Duodenal mucosa (tissue), 2 donors: Measurements from ENCODE around the gene ZNF687.
A peak's percentile ranks its signal among the peaks of the same experiment; 100 is the strongest.

Source experiments
- H3K27ac ChIP-seq: one replicate; pipeline ENCODE4 v1.7.0; 2013; ENCODE audit warnings: low read depth, low read length
- H3K27me3 ChIP-seq, 2 donors: one replicate each; pipeline ENCODE4 v1.7.0; 2013; ENCODE audit warnings: low read length in 2 of 2, control low read depth in 1 of 2; ENCODE audit not compliant: insufficient read depth in 2 of 2, control insufficient read depth in 1 of 2
- H3K36me3 ChIP-seq, 2 donors: one replicate each; pipeline ENCODE4 v1.7.0; 2013; ENCODE audit warnings: low read length in 2 of 2, control low read depth in 1 of 2; ENCODE audit not compliant: insufficient read depth in 2 of 2, control insufficient read depth in 1 of 2
- H3K4me1 ChIP-seq, 2 donors: one replicate each; pipeline ENCODE4 v1.7.0; 2013; ENCODE audit warnings: low read length in 2 of 2, control low read depth in 1 of 2; ENCODE audit not compliant: insufficient read depth in 2 of 2, control insufficient read depth in 1 of 2
- H3K4me3 ChIP-seq, 2 donors: one replicate each; pipeline ENCODE4 v1.7.0; 2013; ENCODE audit warnings: low read length in 2 of 2, low read depth in 1 of 2
- H3K9ac ChIP-seq, 2 donors: one replicate each; pipeline ENCODE4 v1.7.0; 2013; ENCODE audit warnings: low read length in 2 of 2, low read depth in 1 of 2
- H3K9me3 ChIP-seq, 2 donors: one replicate each; pipeline ENCODE4 v1.7.0; 2013; ENCODE audit warnings: low read length in 2 of 2, control low read depth in 1 of 2; ENCODE audit not compliant: control insufficient read depth in 1 of 2

Gene ZNF687

GRCh38 chr1:151289080-151289935 is 7.2 kb downstream of the ZNF687 start:
- Histone ChIP-seq H3K4me3 (no peak overlapping the region), H3K9ac (no peak overlapping the region), H3K9me3 (no peaks in the 10 kb centered on the region), H3K4me1 (peaks cover under 1 to 2% of the 10 kb centered on the region in 2 donors), H3K27ac (no peak overlapping the region), H3K36me3 (peaks cover 63 to 92% of the 10 kb centered on the region in 2 donors), H3K27me3 (no peaks in the 10 kb centered on the region)

GRCh38 chr1:151289991-151290708 is 8.1 kb downstream of the ZNF687 start:
- H3K27me3 ChIP-seq: no peaks in the 10 kb centered on the region
- no peak overlapping the region for H3K4me3 ChIP-seq
- no peak overlapping the region for H3K27ac ChIP-seq
- no peaks in the 10 kb centered on the region for H3K4me1 ChIP-seq
- peaks cover 68 to 94% of the 10 kb centered on the region in 2 donors for H3K36me3 ChIP-seq
- no peaks in the 10 kb centered on the region for H3K9me3 ChIP-seq
- H3K9ac ChIP-seq: no peak overlapping the region

- Histone ChIP-seq H3K4me1 (no peaks in the 10 kb centered on the region), H3K36me3 (peaks cover 72 to 97% of the 10 kb centered on the region in 2 donors), H3K27me3 (no peaks in the 10 kb centered on the region), H3K27ac (no peak overlapping the region), H3K9me3 (no peaks in the 10 kb centered on the region), H3K4me3 (no peak overlapping the region), H3K9ac (no peak overlapping the region)
These were observed 8.7 kb downstream of the ZNF687 start for GRCh38 chr1:151290709-151291303.

DNA sequence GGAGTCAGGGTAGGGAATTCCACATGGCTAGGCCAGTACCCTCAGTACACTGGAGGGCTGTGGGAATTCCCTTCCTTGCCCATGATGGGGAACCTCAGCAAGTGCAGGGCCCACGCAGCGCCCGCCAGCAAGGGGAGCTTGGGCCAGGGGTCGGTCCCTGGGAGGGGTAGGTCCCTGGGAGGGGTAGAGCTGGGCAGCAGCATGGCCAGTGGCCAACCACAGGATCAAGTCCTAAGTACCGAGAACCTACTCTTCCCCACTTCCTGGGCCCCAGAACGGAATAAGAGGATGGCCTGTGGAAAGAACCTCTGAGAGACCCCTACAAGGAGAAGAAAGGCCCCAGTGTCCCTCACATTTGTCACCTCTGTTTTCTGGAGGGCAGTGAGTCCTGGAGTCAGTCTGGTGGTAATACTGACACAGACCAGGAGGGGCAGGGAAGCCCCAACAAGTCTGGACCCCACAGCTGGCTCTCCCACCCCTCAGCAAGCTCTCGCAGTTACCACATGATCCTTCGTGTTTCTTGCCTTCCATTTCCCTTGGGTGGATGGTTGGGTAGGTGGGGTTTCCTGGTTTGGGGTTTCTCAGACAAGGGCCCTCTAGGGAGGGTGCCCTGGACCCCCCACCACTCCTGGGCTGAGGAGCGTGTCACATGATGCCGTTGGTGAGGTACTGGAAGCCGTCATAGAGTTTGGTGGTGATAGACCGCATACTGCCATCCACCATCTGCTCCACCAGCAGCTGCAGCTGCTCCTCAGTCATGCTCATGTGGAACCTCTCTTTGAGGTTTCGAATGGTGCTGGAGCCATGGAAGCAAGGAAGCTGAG is 10.3 kb downstream of the ZNF687 start:
- no peaks in the 10 kb centered on the region for H3K27me3 ChIP-seq
- H3K9ac ChIP-seq: no peak overlapping the region
- H3K4me1 ChIP-seq: no peaks in the 10 kb centered on the region
- peaks cover 61 to 95% of the 10 kb centered on the region in 2 donors for H3K36me3 ChIP-seq
- no peaks in the 10 kb centered on the region for H3K9me3 ChIP-seq
- no peak overlapping the region for H3K4me3 ChIP-seq
- no peak overlapping the region for H3K27ac ChIP-seq

DNA sequence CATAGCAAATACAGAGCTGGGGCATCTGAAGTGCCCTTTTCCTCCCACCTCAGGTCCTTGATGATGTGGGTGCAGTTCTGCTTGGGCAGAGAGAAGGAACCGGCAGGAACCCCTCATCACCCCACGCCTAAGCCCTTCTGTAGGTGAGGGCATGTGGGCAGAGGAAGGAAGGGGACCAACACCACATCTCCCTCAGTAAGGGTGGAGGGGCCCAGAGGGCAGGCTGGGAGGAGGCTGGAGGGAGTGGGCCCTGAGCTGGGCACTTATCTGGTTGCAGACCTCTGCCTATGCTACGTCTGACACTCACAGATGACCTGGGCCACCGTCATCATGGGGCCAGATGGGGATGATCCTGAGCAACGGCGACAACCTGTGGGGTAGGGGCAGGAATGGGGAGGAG is 11.0 kb downstream of the ZNF687 start:
- H3K4me3 ChIP-seq: no peak overlapping the region
- no peak overlapping the region for H3K27ac ChIP-seq
- H3K27me3 ChIP-seq: no peaks in the 10 kb centered on the region
- H3K9me3 ChIP-seq: no peaks in the 10 kb centered on the region
- no peak overlapping the region for H3K9ac ChIP-seq
- H3K36me3 ChIP-seq: peaks cover 62 to 95% of the 10 kb centered on the region in 2 donors
- no peaks in the 10 kb centered on the region for H3K4me1 ChIP-seq

DNA sequence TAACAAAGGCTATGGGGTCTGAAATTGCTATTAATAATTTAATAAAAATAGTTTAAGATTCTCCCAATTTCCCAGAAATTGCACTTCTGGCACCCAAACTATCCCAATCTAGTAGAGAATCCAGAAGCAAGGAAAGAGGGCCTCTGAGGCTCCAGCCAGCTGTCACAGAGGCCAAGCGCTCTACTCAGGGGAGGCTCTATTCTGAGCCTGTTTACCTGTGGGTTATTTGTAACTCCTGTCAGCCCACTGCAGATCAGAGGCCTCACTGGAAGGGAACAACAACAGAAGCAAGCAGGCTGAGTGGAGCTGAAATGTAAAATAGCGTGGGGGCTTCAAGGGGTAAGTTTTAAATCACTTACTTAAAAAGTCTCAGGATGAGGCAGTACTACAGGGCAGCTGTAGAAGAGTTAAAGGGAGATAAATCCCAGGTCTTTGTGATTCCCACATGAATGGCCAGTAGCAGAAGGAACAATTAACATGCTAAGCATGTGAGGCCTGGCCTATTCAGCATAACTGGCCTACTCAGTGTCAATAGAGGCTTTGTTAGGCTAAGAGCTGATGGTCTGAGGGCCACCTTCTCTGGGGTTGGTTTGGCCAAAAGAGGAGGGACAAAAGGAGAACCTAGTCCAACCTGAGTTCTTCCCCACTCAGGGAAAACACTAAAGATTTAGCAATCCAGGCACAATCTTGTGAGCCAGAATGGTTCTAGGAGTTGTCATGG is 12.8 kb downstream of the ZNF687 start:
- Histone ChIP-seq H3K4me1 (no peaks in the 10 kb centered on the region), H3K9me3 (no peaks in the 10 kb centered on the region), H3K27me3 (no peaks in the 10 kb centered on the region), H3K27ac (no peak overlapping the region), H3K9ac (no peak overlapping the region), H3K36me3 (peaks cover 58 to 90% of the 10 kb centered on the region in 2 donors), H3K4me3 (no peak overlapping the region)

DNA sequence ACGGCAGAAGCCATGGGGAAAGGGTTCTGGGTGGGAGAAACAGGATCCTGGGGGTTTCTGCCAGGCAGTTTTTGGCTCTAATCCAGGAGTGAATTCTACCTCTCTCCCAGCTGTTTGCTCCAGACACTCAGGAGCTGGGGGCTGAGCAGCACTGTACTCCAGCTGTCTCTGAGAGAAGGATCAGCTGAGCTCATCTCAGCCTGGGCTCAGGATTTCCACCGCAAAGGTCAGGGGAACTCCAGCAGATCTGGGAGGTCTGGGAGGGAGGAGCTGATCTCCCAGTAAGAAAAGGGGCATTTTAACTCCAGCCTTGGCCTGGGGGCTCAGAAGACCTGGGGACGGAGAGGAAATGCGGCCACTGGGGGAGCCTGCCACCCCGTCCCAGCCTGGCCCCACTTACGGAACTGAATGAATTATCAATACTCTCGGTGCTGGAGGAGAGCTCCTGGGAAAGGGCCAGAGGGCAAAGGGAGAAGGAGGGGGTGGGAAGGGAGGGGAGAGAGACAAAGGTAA is 27.8 kb downstream of the ZNF687 start:
- Histone ChIP-seq H3K27me3 (no peaks in the 10 kb centered on the region), H3K4me3 (no peak overlapping the region), H3K36me3 (peaks cover 44 to 78% of the 10 kb centered on the region in 2 donors), H3K9ac (peak overlapping the region in 1 of 2 donors; percentile 37), H3K27ac (peak overlapping the region; percentile 26), H3K9me3 (no peaks in the 10 kb centered on the region), H3K4me1 (peaks cover 39 to 44% of the 10 kb centered on the region in 2 donors)

DNA sequence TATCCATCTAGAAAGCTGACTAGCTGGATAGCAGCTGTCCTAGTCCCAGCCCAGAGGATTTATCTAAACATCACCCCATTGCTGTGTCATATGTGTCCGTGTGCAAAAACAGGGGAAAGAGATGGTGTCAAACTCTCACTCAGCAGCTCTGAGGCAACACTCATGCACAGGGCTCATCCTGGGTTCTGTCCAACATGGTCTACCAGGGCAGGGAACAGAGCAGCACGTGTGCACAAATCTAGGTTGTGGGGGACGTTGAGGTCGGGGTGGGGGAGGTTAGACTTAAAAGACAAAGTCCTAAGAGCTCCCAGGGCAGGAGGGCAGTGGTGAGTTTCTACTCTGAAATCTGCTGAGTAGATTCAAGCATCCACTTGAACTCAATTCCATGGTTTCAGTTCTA is 28.9 kb downstream of the ZNF687 start:
- H3K9me3 ChIP-seq: no peaks in the 10 kb centered on the region
- H3K9ac ChIP-seq: peak overlapping the region in 1 of 2 donors; percentile 56
- peaks cover 44 to 76% of the 10 kb centered on the region in 2 donors for H3K36me3 ChIP-seq
- peak overlapping the region in 1 of 2 donors; percentile 5 for H3K4me3 ChIP-seq
- peaks cover 39 to 44% of the 10 kb centered on the region in 2 donors for H3K4me1 ChIP-seq
- H3K27me3 ChIP-seq: no peaks in the 10 kb centered on the region
- peak overlapping the region; percentile 17 for H3K27ac ChIP-seq
